Measurements from ENCODE around the gene FHDC1.

DNA sequence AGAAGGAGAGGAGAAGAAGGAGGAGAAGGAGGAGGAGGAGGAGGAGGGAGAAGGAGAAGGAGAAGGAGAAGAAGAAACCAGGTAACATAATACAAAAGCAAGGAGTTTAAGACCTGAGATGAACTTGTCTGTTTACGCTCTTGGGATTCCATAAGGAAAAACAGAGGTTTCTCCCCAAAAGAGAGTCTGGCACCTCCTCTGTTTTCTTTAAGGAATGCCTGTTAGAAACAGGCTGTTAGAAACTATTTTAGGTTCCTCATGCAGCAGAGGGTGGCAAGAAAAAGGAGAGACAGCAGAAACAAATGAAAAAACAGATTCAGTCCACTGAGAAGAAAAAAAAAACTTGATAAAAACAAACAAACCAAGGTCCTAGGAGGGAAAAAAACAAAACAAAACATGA is 10.3 kb upstream of the FHDC1 start:
- TF ChIP-seq, protein P1, sequence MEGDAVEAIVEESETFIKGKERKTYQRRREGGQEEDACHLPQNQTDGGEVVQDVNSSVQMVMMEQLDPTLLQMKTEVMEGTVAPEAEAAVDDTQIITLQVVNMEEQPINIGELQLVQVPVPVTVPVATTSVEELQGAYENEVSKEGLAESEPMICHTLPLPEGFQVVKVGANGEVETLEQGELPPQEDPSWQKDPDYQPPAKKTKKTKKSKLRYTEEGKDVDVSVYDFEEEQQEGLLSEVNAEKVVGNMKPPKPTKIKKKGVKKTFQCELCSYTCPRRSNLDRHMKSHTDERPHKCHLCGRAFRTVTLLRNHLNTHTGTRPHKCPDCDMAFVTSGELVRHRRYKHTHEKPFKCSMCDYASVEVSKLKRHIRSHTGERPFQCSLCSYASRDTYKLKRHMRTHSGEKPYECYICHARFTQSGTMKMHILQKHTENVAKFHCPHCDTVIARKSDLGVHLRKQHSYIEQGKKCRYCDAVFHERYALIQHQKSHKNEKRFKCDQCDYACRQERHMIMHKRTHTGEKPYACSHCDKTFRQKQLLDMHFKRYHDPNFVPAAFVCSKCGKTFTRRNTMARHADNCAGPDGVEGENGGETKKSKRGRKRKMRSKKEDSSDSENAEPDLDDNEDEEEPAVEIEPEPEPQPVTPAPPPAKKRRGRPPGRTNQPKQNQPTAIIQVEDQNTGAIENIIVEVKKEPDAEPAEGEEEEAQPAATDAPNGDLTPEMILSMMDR (IDR thresholded peaks at IDR 0.05), result no peak
- no peak for TF ChIP-seq POLR2A (IDR thresholded peaks at IDR 0.05)
